H1 (cell line): ENCODE data around the gene YWHAG. TPM values are rescaled to one million over a fixed set of nuclear protein-coding genes. Genes with fewer than 3 reads are reported as not detected.

Experiments
- CTCF ChIA-PET: fragments of 300-600 bp; sonication (Branson Sonifier 250); formaldehyde crosslinking; loops from one replicate; lab custom pipeline; 2021; ENCODE audit not compliant: partially characterized antibody; lab: Charles Lee
- POLR2A ChIA-PET: fragments of 300-600 bp; sonication (Branson Sonifier 250); formaldehyde crosslinking; loops from one replicate; lab custom pipeline; 2021; ENCODE audit warnings: inconsistent platforms; ENCODE audit not compliant: partially characterized antibody; lab: Charles Lee
- DNase-seq, 2 experiments: peaks; one replicate each; pipeline versions ENCODE4 v3.0.0 to v3.0.0-alpha.2; 2010 to 2022; ENCODE audit warnings: low spot score in 2 of 2, low read depth in 1 of 2, mixed read lengths in 1 of 2
- FAIRE-seq: peaks from 2 replicates; lab custom pipeline; 2011; peaks lifted over from hg19 to GRCh38; lab: Jason Lieb, UNC
- H2AFZ ChIP-seq: 2 replicates; pipeline ENCODE4 v1.8.1; 2012; ENCODE audit warnings: low read length, inconsistent platforms
- H2AK5ac ChIP-seq: 2 replicates; pipeline ENCODE4 v1.6.1; 2013; ENCODE audit warnings: low read depth, low read length
- H2BK120ac ChIP-seq: replicated peaks from 2 replicates; pipeline ENCODE3; 2013; ENCODE audit warnings: low read depth, low read length, inconsistent platforms
- H2BK12ac ChIP-seq: 2 replicates; pipeline ENCODE4 v1.6.1; 2013; ENCODE audit warnings: low read depth, low read length
- H2BK15ac ChIP-seq: 2 replicates; pipeline ENCODE4 v1.6.1; 2013; ENCODE audit warnings: low read length
- H2BK20ac ChIP-seq: 2 replicates; pipeline ENCODE4 v1.6.1; 2013; ENCODE audit warnings: low read length
- H2BK5ac ChIP-seq: 2 replicates; pipeline ENCODE4 v1.6.1; 2013; ENCODE audit warnings: low read depth, low read length
- H3K14ac ChIP-seq: 2 replicates; pipeline ENCODE4 v1.6.1; 2013; ENCODE audit warnings: inconsistent platforms; ENCODE audit not compliant: insufficient read length
- H3K18ac ChIP-seq: 2 replicates; pipeline ENCODE4 v1.6.1; 2013; ENCODE audit warnings: low read length; ENCODE audit errors: extremely low read depth
- H3K23ac ChIP-seq: 2 replicates; pipeline ENCODE4 v1.6.1; 2013; ENCODE audit warnings: inconsistent platforms; ENCODE audit not compliant: insufficient read length
- H3K23me2 ChIP-seq: 2 replicates; pipeline ENCODE4 v1.6.1; 2013; ENCODE audit warnings: low read depth, low read length
- H3K27ac ChIP-seq: 2 replicates; pipeline ENCODE4 v1.6.1; 2011; ENCODE audit warnings: low read depth, low read length, inconsistent platforms
- H3K27me3 ChIP-seq, 4 experiments: replicated peaks in 1 of 4; 1 replicate in 1 of 4; 2 replicates in 3 of 4; pipeline versions ENCODE4 v1.6.1 to v1.8.1; 2011 to 2013; ENCODE audit warnings: low read length in 3 of 4, mild to moderate bottlenecking in 3 of 4, inconsistent platforms in 2 of 4, mixed read lengths in 2 of 4, moderate library complexity in 1 of 4; ENCODE audit not compliant: control insufficient read depth in 3 of 4, insufficient read depth in 3 of 4; ENCODE audit errors: extremely low read depth in 1 of 4
- H3K36me3 ChIP-seq, 4 experiments: 2 replicates each; pipeline versions ENCODE4 v1.6.1 to v1.8.1; 2011 to 2013; ENCODE audit warnings: mild to moderate bottlenecking in 4 of 4, low read length in 3 of 4, moderate library complexity in 2 of 4, control low read depth in 1 of 4, inconsistent platforms in 1 of 4; ENCODE audit not compliant: insufficient read depth in 4 of 4, control insufficient read depth in 2 of 4
- H3K4ac ChIP-seq: replicated peaks from 2 replicates; pipeline ENCODE3; 2013; ENCODE audit warnings: low read length, low read depth, mixed read lengths, inconsistent platforms; ENCODE audit not compliant: insufficient read length
- H3K4me1 ChIP-seq, 4 experiments: replicated peaks in 1 of 4; 1 replicate in 1 of 4; 2 replicates in 3 of 4; pipeline versions ENCODE4 v1.6.1 to v1.8.1; 2011 to 2013; ENCODE audit warnings: low read length in 3 of 4, inconsistent platforms in 2 of 4, mixed read lengths in 1 of 4; ENCODE audit not compliant: insufficient read depth in 4 of 4, control insufficient read depth in 3 of 4
- H3K4me2 ChIP-seq, 2 experiments: 2 replicates each; pipeline versions ENCODE4 v1.6.1 to v1.8.1; 2011 to 2013; ENCODE audit warnings: low read depth in 2 of 2, low read length in 2 of 2, control low read depth in 1 of 2, inconsistent platforms in 1 of 2, mild to moderate bottlenecking in 1 of 2; ENCODE audit not compliant: insufficient read depth in 1 of 2
- H3K4me3 ChIP-seq, 4 experiments: fragments of 200-600, 300-600 bp in 1 of 4; sonication (generic), shearing (Covaris generic), sonication (Bioruptor Twin) in 1 of 4; 2 replicates each; pipeline versions ENCODE4 v1.5.1 to v1.8.1; 2011 to 2016; ENCODE audit warnings: low read length in 4 of 4, low read depth in 3 of 4, control low read depth in 2 of 4, inconsistent platforms in 2 of 4, mild to moderate bottlenecking in 2 of 4, mixed read lengths in 1 of 4, moderate library complexity in 1 of 4; ENCODE audit not compliant: insufficient read depth in 2 of 4; ENCODE audit errors: extremely low read depth in 1 of 4
- H3K56ac ChIP-seq: replicated peaks from 2 replicates; pipeline ENCODE3; 2013; ENCODE audit warnings: low read depth, mild to moderate bottlenecking, mixed read lengths, low read length, inconsistent platforms; ENCODE audit not compliant: insufficient read length
- H3K79me1 ChIP-seq: 2 replicates; pipeline ENCODE4 v1.6.1; 2013; ENCODE audit warnings: low read depth, low read length, control low read depth
- H3K79me2 ChIP-seq, 2 experiments: 2 replicates each; pipeline versions ENCODE4 v1.6.1 to v1.8.1; 2012 to 2013; ENCODE audit warnings: low read length in 2 of 2, mild to moderate bottlenecking in 2 of 2, inconsistent platforms in 1 of 2; ENCODE audit not compliant: insufficient read depth in 2 of 2, control insufficient read depth in 1 of 2
- H3K9ac ChIP-seq, 4 experiments: replicated peaks in 1 of 4; 1 replicate in 1 of 4; 2 replicates in 3 of 4; pipeline versions ENCODE4 v1.6.1 to v1.8.1; 2011 to 2013; ENCODE audit warnings: low read depth in 3 of 4, low read length in 3 of 4, control low read depth in 2 of 4, mild to moderate bottlenecking in 2 of 4, moderate library complexity in 2 of 4, inconsistent platforms in 1 of 4; ENCODE audit errors: extremely low read depth in 1 of 4
- H3K9me3 ChIP-seq, 2 experiments: 2 replicates each; pipeline versions ENCODE4 v1.6.1 to v1.8.1; 2012 to 2013; ENCODE audit warnings: mild to moderate bottlenecking in 2 of 2, moderate library complexity in 2 of 2, control low read depth in 1 of 2, inconsistent platforms in 1 of 2, low read depth in 1 of 2, low read length in 1 of 2, mixed read lengths in 1 of 2; ENCODE audit not compliant: insufficient read depth in 2 of 2
- H4K20me1 ChIP-seq, 2 experiments: replicated peaks in 1 of 2; 2 replicates each; pipeline versions ENCODE3 to v1.8.1; 2011 to 2013; ENCODE audit warnings: inconsistent platforms in 2 of 2, low read length in 2 of 2, mild to moderate bottlenecking in 1 of 2; ENCODE audit not compliant: insufficient read depth in 2 of 2, control insufficient read depth in 1 of 2
- H4K5ac ChIP-seq: 2 replicates; pipeline ENCODE4 v1.6.1; 2013; ENCODE audit warnings: low read length, low read depth, mixed read lengths, inconsistent platforms; ENCODE audit not compliant: insufficient read length
- H4K8ac ChIP-seq: 2 replicates; pipeline ENCODE4 v1.8.0; 2013; ENCODE audit warnings: mild to moderate bottlenecking, moderate library complexity, low read length, inconsistent platforms; ENCODE audit not compliant: insufficient read depth; ENCODE audit errors: extremely low read depth
- H4K91ac ChIP-seq: replicated peaks from 2 replicates; pipeline ENCODE3; 2013; ENCODE audit warnings: low read length, mixed read lengths, inconsistent platforms; ENCODE audit not compliant: insufficient read length
- POLR2AphosphoS5 ChIP-seq: IDR thresholded peaks from 2 replicates; pipeline ENCODE4 v1.6.1; 2011; ENCODE audit warnings: low read depth, low read length
- SIN3A ChIP-seq, 2 experiments: IDR thresholded peaks in 1 of 2; conservative IDR thresholded peaks in 1 of 2; 2 replicates each; pipeline ENCODE4 v1.6.1; 2011 to 2012; ENCODE audit warnings: low read length in 2 of 2, improper control_type of control experiment in 1 of 2, low read depth in 1 of 2, mild to moderate bottlenecking in 1 of 2
- USF2 ChIP-seq: IDR thresholded peaks from 2 replicates; pipeline ENCODE4 v1.6.1; 2011; ENCODE audit warnings: low read length, improper control_type of control experiment
- WGBS, 2 experiments: shearing (Covaris generic) in 1 of 2; methylation state at CpG; one replicate each; pipeline versions ENCODE4 v1.1.6 to v1.1.7; 2013 to 2015; ENCODE audit warnings: low lambda C conversion rate in 2 of 2, mixed read lengths in 2 of 2, inconsistent platforms in 1 of 2, low coverage in 1 of 2, missing lambda C conversion rate in 1 of 2; ENCODE audit not compliant: insufficient replicate concordance in 2 of 2, insufficient coverage in 1 of 2, insufficient read length in 1 of 2; ENCODE audit errors: extremely low coverage in 1 of 2, missing lambda C conversion rate in 1 of 2; 5-methylcytosine and 5-hydroxymethylcytosine counted together
- polyA plus RNA-seq, 7 experiments: library from polyadenylated mRNA; depleted of rRNA in 3 of 7; stranded (reverse) in 5 of 7; unstranded in 2 of 7; fragments of >200 nt in 5 of 7; fragments of 200-250 nt in 2 of 7; gene quantifications; 1 replicate in 5 of 7; 2 replicates in 1 of 7; 4 replicates in 1 of 7; pipeline versions ENCODE4 v1.2.1 to v1.2.3, GENCODE V29; 2011 to 2013; ENCODE audit warnings: missing spikeins in 2 of 7, mixed read lengths in 2 of 7
- total RNA-seq: library from RNA; stranded (reverse); fragmentation: NEBNext Ultra II Directional; extraction: Animal tissue kit (Norgen Biotek cat#: 25700); gene quantifications from 2 replicates; pipeline ENCODE4 v1.2.1, GENCODE V29; 2021

The YWHAG gene
- total and polyA plus RNA-seq, 2 of the 8 experiments (the other 6 are each of a cell fraction or from before 2014, with no cell fraction given): 57.2 to 241 TPM

DNA sequence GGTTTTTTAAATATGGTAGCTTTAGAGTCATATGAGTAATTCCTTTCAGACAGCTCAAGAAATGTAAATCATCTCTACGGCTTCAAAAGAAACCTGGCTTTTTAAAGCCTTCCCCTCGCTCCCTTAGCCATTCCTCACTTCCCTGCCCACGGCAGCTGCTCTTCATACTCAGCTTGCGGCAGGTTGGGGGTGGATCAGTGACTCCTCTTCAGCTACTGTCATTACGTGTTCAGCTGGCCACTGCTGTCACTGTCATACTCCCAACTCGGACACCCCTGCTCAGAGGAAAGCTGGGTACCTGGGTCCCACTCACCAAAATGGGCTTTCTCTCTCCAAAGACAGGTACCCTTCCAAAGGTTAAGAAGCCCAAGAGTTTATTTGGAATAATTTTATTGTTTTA lies 6.6 kb downstream of the YWHAG start:
- no peak overlapping the region for H2BK5ac ChIP-seq
- peaks cover 0 to 3% (median 1%) of the 10 kb centered on the region in 4 experiments; a peak in 3 of 7 replicates for H3K4me1 ChIP-seq
- peaks cover 43 to 50% of the 10 kb centered on the region in 2 experiments for H4K20me1 ChIP-seq
- H3K23me2 ChIP-seq: no peaks in the 10 kb centered on the region
- H2AFZ ChIP-seq: no peak overlapping the region
- H3K79me2 ChIP-seq: peaks cover 73 to 100% of the 10 kb centered on the region in 2 experiments
- TF ChIP-seq POLR2AphosphoS5 (peak; percentile 40; the same call in 1 of the 2 replicates), SIN3A (conservative IDR thresholded peaks at IDR 0.05 in 1 of 2, IDR thresholded peaks at IDR 0.05 in 1 of 2; ENCODE audit: low read depth in 1 of 2, low read length in 2 of 2) (peak; percentile 61 to 68; a peak in 1 of 4 replicates), USF2 (no peak)
- TF ChIP-seq, all 59 proteins: peak for 2
- H3K27me3 ChIP-seq: no peaks in the 10 kb centered on the region
- no peak overlapping the region for H2AK5ac ChIP-seq
- no peak overlapping the region for H4K91ac ChIP-seq
- no peaks in the 10 kb centered on the region for H3K9me3 ChIP-seq
- H3K14ac ChIP-seq: no peak overlapping the region
- no peak overlapping the region for H3K56ac ChIP-seq
- no peak overlapping the region for H3K9ac ChIP-seq
- H2BK120ac ChIP-seq: no peak overlapping the region
- POLR2A ChIA-PET: interaction anchor here (0.6 to 14.3 kb wide), 11 partner anchors 8 to 320 kb away, joined by 3 to 249 read pairs (median 4); partner anchors contain the start of gene HSPB1
- no peak overlapping the region for H4K5ac ChIP-seq
- H3K4me2 ChIP-seq: no peak overlapping the region
- H2BK12ac ChIP-seq: no peak overlapping the region
- CTCF ChIA-PET: interaction anchor here (1.2 to 1.4 kb wide), 2 partner anchors 19 to 22 kb away, joined by 4 read pairs; no protein-coding TSS in a partner anchor
- no peak overlapping the region for H3K18ac ChIP-seq
- FAIRE-seq (no peak), DNase-seq (no peak)
- H3K4me3 ChIP-seq: no peak overlapping the region
- H2BK20ac ChIP-seq: no peak overlapping the region
- no peak overlapping the region for H3K4ac ChIP-seq
- WGBS, 2 experiments: 93% methylated on average over 6 of the region's 6 CpGs; no CpG with 5 or more reads in 1 of the 2 experiments
- H3K27ac ChIP-seq: no peak overlapping the region
- H3K79me1 ChIP-seq: no peaks in the 10 kb centered on the region
- H2BK15ac ChIP-seq: no peak overlapping the region
- peaks cover 8 to 52% (median 28%) of the 10 kb centered on the region in 4 experiments; a peak in 7 of 8 replicates for H3K36me3 ChIP-seq
- H4K8ac ChIP-seq: no peak overlapping the region
- H3K23ac ChIP-seq: no peak overlapping the region
